HepG2 (cell line): Measurements from ENCODE around the gene CGREF1. TPM values are rescaled to one million over a fixed set of nuclear protein-coding genes. Genes with fewer than 3 reads are reported as not detected.

Experiments used
- ARID5B ChIP-seq: IDR thresholded peaks from 2 replicates; pipeline ENCODE4 v1.4.0; 2020; ENCODE audit warnings: mild to moderate bottlenecking, missing genetic modification reagents
- CENPT ChIP-seq: sonication (generic); formaldehyde crosslinking; IDR thresholded peaks from 2 replicates; pipeline ENCODE4 v1.8.0; 2022; ENCODE audit warnings: low read depth, mild to moderate bottlenecking, moderate library complexity, missing genetic modification reagents
- CREB1 ChIP-seq, 2 experiments: fragments of 450-650 bp in 1 of 2; IDR thresholded peaks; 2 replicates each; pipeline ENCODE4 v1.6.1; 2016 to 2017; ENCODE audit warnings: control low read depth in 1 of 2, mild to moderate bottlenecking in 1 of 2, missing compliant biosample characterization in 1 of 2, missing genetic modification characterization in 1 of 2
- MYNN ChIP-seq: sonication (generic); formaldehyde crosslinking; IDR thresholded peaks from 2 replicates; pipeline ENCODE4 v1.4.0; 2020; ENCODE audit warnings: mild to moderate bottlenecking, low read depth, missing genetic modification reagents
- NFE2L2 ChIP-seq: fragments of 150-350 bp; IDR thresholded peaks from 2 replicates; pipeline ENCODE4 v1.6.1; 2014; ENCODE audit warnings: low read length
- PAWR ChIP-seq: sonication (generic); formaldehyde crosslinking; IDR thresholded peaks from 2 replicates; pipeline ENCODE4 v1.4.0; 2020; ENCODE audit warnings: missing genetic modification reagents, mild to moderate bottlenecking, borderline replicate concordance
- PHF8 ChIP-seq: sonication (generic); formaldehyde crosslinking; IDR thresholded peaks from 2 replicates; pipeline ENCODE4 v1.5.0; 2020; ENCODE audit warnings: missing genetic modification reagents
- RBFOX2 ChIP-seq: fragments of 200-400 bp; formaldehyde crosslinking; IDR thresholded peaks from 2 replicates; pipeline ENCODE4 v1.6.1; 2017; ENCODE audit warnings: low read depth, mild to moderate bottlenecking, low read length
- RERE ChIP-seq: IDR thresholded peaks from 2 replicates; pipeline ENCODE4 v1.6.1; 2016; ENCODE audit warnings: low read depth, missing genetic modification reagents, missing compliant biosample characterization
- TP53 ChIP-seq: sonication (generic); formaldehyde crosslinking; conservative IDR thresholded peaks from 2 replicates; pipeline ENCODE4 v1.4.0; 2020; ENCODE audit warnings: missing genetic modification reagents
- U2AF1 ChIP-seq: fragments of 200-400 bp; formaldehyde crosslinking; optimal IDR thresholded peaks from 2 replicates; pipeline ENCODE3; 2017; ENCODE audit warnings: mild to moderate bottlenecking, low read depth, low read length
- ZBTB25 ChIP-seq: IDR thresholded peaks from 2 replicates; pipeline ENCODE4 v1.6.1; 2018; ENCODE audit warnings: missing genetic modification reagents
- ZNF160 ChIP-seq: sonication (generic); formaldehyde crosslinking; IDR thresholded peaks from 2 replicates; pipeline ENCODE4 v1.8.0; 2022; ENCODE audit warnings: mild to moderate bottlenecking, inconsistent platforms, missing genetic modification reagents
- polyA plus RNA-seq, 8 experiments: library from polyadenylated mRNA; depleted of rRNA in 3 of 8; stranded (reverse) in 7 of 8; unstranded in 1 of 8; fragments of >200 nt; fragmentation: Illumina TruSeq in 4 of 8; extraction: Trizol in 4 of 8; gene quantifications; 2 replicates each; pipeline versions ENCODE4 v1.2.1 to v1.2.3, GENCODE V29; 2011 to 2016; ENCODE audit warnings: low read depth in 4 of 8, missing spikeins in 1 of 8, mixed read lengths in 1 of 8; ENCODE audit not compliant: insufficient read depth in 1 of 8
- total RNA-seq, 5 experiments: library from RNA; depleted of rRNA; stranded (reverse); fragments of >200 nt; fragmentation: Illumina TruSeq; extraction: Trizol; gene quantifications; 2 replicates each; pipeline ENCODE4 v1.2.3, GENCODE V29; 2016; ENCODE audit warnings: low read depth in 1 of 5
- TF ChIP-seq, protein P1 (sequence below): sonication (generic); formaldehyde crosslinking; IDR thresholded peaks from 2 replicates; pipeline ENCODE4 v1.4.0; 2020; ENCODE audit warnings: missing genetic modification reagents

Gene CGREF1
- total and polyA plus RNA-seq, 2 of the 13 experiments (the other 11 are each of a cell fraction or from before 2014, with no cell fraction given): 13.9 to 23.4 TPM

- TF ChIP-seq MYNN (CRISPR knock-in tag): no peak
- TF ChIP-seq TP53: 0 out of 2 replicates have a peak, but pooled peaks have one; percentile 38
- TF ChIP-seq U2AF1: no peak
- peak; percentile 63 for TF ChIP-seq ARID5B (CRISPR knock-in tag)
- peak; percentile 58 for TF ChIP-seq NFE2L2
- no peak for TF ChIP-seq CENPT (CRISPR knock-in tag)
- TF ChIP-seq ZBTB25 (CRISPR knock-in tag): no peak
- TF ChIP-seq PAWR (CRISPR knock-in tag): 0 out of 2 replicates have a peak, but pooled peaks have one; percentile 68
- 0 out of 2 replicates have a peak, but pooled peaks have one; percentile 24 for TF ChIP-seq ZNF160 (CRISPR knock-in tag)
- TF ChIP-seq, protein P1, sequence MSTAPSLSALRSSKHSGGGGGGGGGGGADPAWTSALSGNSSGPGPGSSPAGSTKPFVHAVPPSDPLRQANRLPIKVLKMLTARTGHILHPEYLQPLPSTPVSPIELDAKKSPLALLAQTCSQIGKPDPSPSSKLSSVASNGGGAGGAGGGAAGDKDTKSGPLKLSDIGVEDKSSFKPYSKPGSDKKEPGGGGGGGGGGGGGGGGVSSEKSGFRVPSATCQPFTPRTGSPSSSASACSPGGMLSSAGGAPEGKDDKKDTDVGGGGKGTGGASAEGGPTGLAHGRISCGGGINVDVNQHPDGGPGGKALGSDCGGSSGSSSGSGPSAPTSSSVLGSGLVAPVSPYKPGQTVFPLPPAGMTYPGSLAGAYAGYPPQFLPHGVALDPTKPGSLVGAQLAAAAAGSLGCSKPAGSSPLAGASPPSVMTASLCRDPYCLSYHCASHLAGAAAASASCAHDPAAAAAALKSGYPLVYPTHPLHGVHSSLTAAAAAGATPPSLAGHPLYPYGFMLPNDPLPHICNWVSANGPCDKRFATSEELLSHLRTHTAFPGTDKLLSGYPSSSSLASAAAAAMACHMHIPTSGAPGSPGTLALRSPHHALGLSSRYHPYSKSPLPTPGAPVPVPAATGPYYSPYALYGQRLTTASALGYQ (CRISPR knock-in tag): peak; percentile 61; the same call in 1 of the 2 replicates
- peak; percentile 65 for TF ChIP-seq RBFOX2
- peak; percentile 62 for TF ChIP-seq CREB1 (IDR thresholded peaks at IDR 0.05)
- no peak for TF ChIP-seq CREB1 (CRISPR knock-in tag; IDR thresholded peaks at IDR 0.05)
- TF ChIP-seq RERE (CRISPR knock-in tag): no peak
- TF ChIP-seq PHF8 (CRISPR knock-in tag): peak; percentile 71
These were observed 4.6 kb upstream of the CGREF1 start, which contains the start of gene ABHD1 (continued) for GRCh38 chr2:27123302-27124150.
